IMR-90 (cell line): ENCODE data around the gene ABCC4. TPM values are rescaled to one million over a fixed set of nuclear protein-coding genes. Genes with fewer than 3 reads are reported as not detected.

Experiments
- ATAC-seq: fragments of 200-7000 bp; cut with Tn5 transposase; 2 replicates; pipeline ENCODE4 v1.9.1; 2020; ENCODE audit warnings: low read depth, mild to moderate bottlenecking, moderate library complexity
- BruUV-seq: library from RNA; stranded (reverse); fragments of 400-500 nt; replicated peaks from 2 replicates; lab custom pipeline; 2021; lab: Mats Ljungman, UMichigan
- CTCF ChIA-PET: fragments of 300-600 bp; formaldehyde crosslinking; extraction: SDS; loops from one replicate; lab custom pipeline; 2021; ENCODE audit warnings: antibody characterized with exemption; lab: Yijun Ruan, JAX
- POLR2A ChIA-PET: fragments of 300-600 bp; sonication (Branson Sonifier 250); formaldehyde crosslinking; loops from one replicate; lab custom pipeline; 2022; ENCODE audit warnings: antibody characterized with exemption; ENCODE audit not compliant: unreplicated experiment; lab: Charles Lee
- DNase-seq: peaks from one replicate; pipeline ENCODE4 v3.0.0; 2013
- H2AFZ ChIP-seq: replicated peaks from 2 replicates; pipeline ENCODE3; 2013; ENCODE audit warnings: low read length, mild to moderate bottlenecking; ENCODE audit not compliant: poor library complexity
- H2AK5ac ChIP-seq: 2 replicates; pipeline ENCODE4 v1.6.1; 2013; ENCODE audit warnings: low read depth, low read length, inconsistent platforms
- H2AK9ac ChIP-seq: replicated peaks from 2 replicates; pipeline ENCODE3; 2013; ENCODE audit warnings: mild to moderate bottlenecking, low read depth, low read length, moderate library complexity; ENCODE audit not compliant: poor library complexity
- H2BK120ac ChIP-seq: 2 replicates; pipeline ENCODE4 v1.6.1; 2013; ENCODE audit warnings: low read depth, low read length, inconsistent platforms
- H2BK15ac ChIP-seq: 3 replicates; pipeline ENCODE4 v1.6.1; 2013; ENCODE audit warnings: low read depth, low read length, inconsistent platforms
- H2BK20ac ChIP-seq: 2 replicates; pipeline ENCODE4 v1.6.1; 2013; ENCODE audit warnings: low read depth, mild to moderate bottlenecking, inconsistent platforms, low read length, moderate library complexity
- H2BK5ac ChIP-seq: 2 replicates; pipeline ENCODE4 v1.6.1; 2013; ENCODE audit warnings: mild to moderate bottlenecking, low read depth, low read length, inconsistent platforms; ENCODE audit not compliant: poor library complexity, severe bottlenecking
- H3K14ac ChIP-seq: replicated peaks from 2 replicates; pipeline ENCODE4 v1.6.1; 2013; ENCODE audit warnings: low read depth, low read length, inconsistent platforms
- H3K18ac ChIP-seq: 2 replicates; pipeline ENCODE4 v1.6.1; 2013; ENCODE audit warnings: low read depth, low read length, control low read depth
- H3K23ac ChIP-seq: 2 replicates; pipeline ENCODE4 v1.6.1; 2013; ENCODE audit warnings: low read depth, low read length, inconsistent platforms
- H3K27ac ChIP-seq: 2 replicates; pipeline ENCODE4 v1.5.1; 2013; ENCODE audit warnings: mild to moderate bottlenecking, control low read depth, low read length; ENCODE audit not compliant: insufficient read depth
- H3K27me3 ChIP-seq: 2 replicates; pipeline ENCODE4 v1.6.1; 2013; ENCODE audit warnings: low read length; ENCODE audit not compliant: control insufficient read depth, insufficient read depth
- H3K36me3 ChIP-seq: 2 replicates; pipeline ENCODE4 v1.6.1; 2013; ENCODE audit warnings: low read length, mixed read lengths; ENCODE audit not compliant: control insufficient read depth, insufficient read depth
- H3K4ac ChIP-seq: 2 replicates; pipeline ENCODE4 v1.6.1; 2013; ENCODE audit warnings: low read depth, low read length, inconsistent platforms
- H3K4me1 ChIP-seq: 2 replicates; pipeline ENCODE4 v1.6.1; 2013; ENCODE audit warnings: low read length, mixed read lengths; ENCODE audit not compliant: control insufficient read depth, insufficient read depth
- H3K4me2 ChIP-seq: 2 replicates; pipeline ENCODE4 v1.6.1; 2013; ENCODE audit warnings: low read depth, mild to moderate bottlenecking, control low read depth, low read length, moderate library complexity
- H3K4me3 ChIP-seq: 2 replicates; pipeline ENCODE4 v1.5.1; 2013; ENCODE audit warnings: low read depth, mild to moderate bottlenecking, control low read depth, low read length, moderate library complexity; ENCODE audit not compliant: insufficient read depth
- H3K56ac ChIP-seq: 2 replicates; pipeline ENCODE4 v1.6.1; 2013; ENCODE audit warnings: low read length, inconsistent platforms; ENCODE audit not compliant: insufficient read depth; ENCODE audit errors: extremely low read depth
- H3K79me1 ChIP-seq, 2 experiments: 2 replicates each; pipeline ENCODE4 v1.6.1; 2013; ENCODE audit warnings: low read length in 2 of 2, inconsistent platforms in 1 of 2, low read depth in 1 of 2
- H3K9ac ChIP-seq: 2 replicates; pipeline ENCODE4 v1.6.1; 2013; ENCODE audit warnings: low read depth, low read length, control low read depth
- H3K9me1 ChIP-seq: 2 replicates; pipeline ENCODE4 v1.6.1; 2013; ENCODE audit warnings: low read length, inconsistent platforms; ENCODE audit not compliant: insufficient read depth
- H3K9me3 ChIP-seq: 2 replicates; pipeline ENCODE4 v1.6.1; 2013; ENCODE audit warnings: low read length; ENCODE audit not compliant: control insufficient read depth, insufficient read depth
- H4K20me1 ChIP-seq: 2 replicates; pipeline ENCODE4 v1.6.1; 2013; ENCODE audit warnings: low read length, inconsistent platforms; ENCODE audit not compliant: insufficient read depth
- H4K5ac ChIP-seq: 2 replicates; pipeline ENCODE4 v1.6.1; 2013; ENCODE audit warnings: mild to moderate bottlenecking, low read depth, low read length, control low read depth
- H4K8ac ChIP-seq, 2 experiments: 2 replicates each; pipeline ENCODE4 v1.6.1; 2013; ENCODE audit warnings: low read depth in 2 of 2, low read length in 2 of 2, control low read depth in 1 of 2, inconsistent platforms in 1 of 2
- H4K91ac ChIP-seq: 2 replicates; pipeline ENCODE4 v1.6.1; 2013; ENCODE audit warnings: low read depth, low read length, inconsistent platforms; ENCODE audit not compliant: insufficient read depth
- BHLHE40 ChIP-seq: fragments of 150-350 bp; IDR thresholded peaks from 2 replicates; pipeline ENCODE4 v1.6.1; 2016; ENCODE audit warnings: mild to moderate bottlenecking, low read depth, low read length
- MXI1 ChIP-seq: IDR thresholded peaks from 2 replicates; pipeline ENCODE4 v1.6.1; 2012; ENCODE audit warnings: low read depth, mild to moderate bottlenecking, low read length, moderate library complexity, borderline replicate concordance
- RAD21 ChIP-seq: IDR thresholded peaks from 2 replicates; pipeline ENCODE4 v1.6.1; 2012; ENCODE audit warnings: low read length, improper control_type of control experiment
- WGBS, 2 experiments: methylation state at CpG; one replicate each; pipeline versions ENCODE4 v1.1.5 to v1.1.7; 2013; ENCODE audit warnings: missing lambda C conversion rate in 2 of 2; ENCODE audit not compliant: insufficient read length in 1 of 2; ENCODE audit errors: extremely low coverage in 2 of 2; 5-methylcytosine and 5-hydroxymethylcytosine counted together
- dilution Hi-C: fragments of 300-500 bp; cut with HindIII; formaldehyde crosslinking; loops from one replicate; pipeline ENCODE4 v1.14.3; 2018; ENCODE audit warnings: low sequenced_read_pairs; ENCODE audit not compliant: unreplicated experiment
- in situ Hi-C: fragments of 300-500 bp; cut with MboI; formaldehyde crosslinking; loops from 3 replicates; pipeline ENCODE4 v1.14.3; 2019; ENCODE audit warnings: low sequenced_read_pairs, inconsistent platforms, mixed read lengths
- intact Hi-C: fragments of 100-400 bp; cut with micrococcal nuclease; formaldehyde crosslinking; loops from 2 replicates; pipeline ENCODE4 v1.10.0; 2022
- polyA plus RNA-seq, 3 experiments: library from polyadenylated mRNA; depleted of rRNA; stranded (reverse); fragments of >200 nt; gene quantifications; 2 replicates each; pipeline ENCODE4 v1.2.3, GENCODE V29; 2012; ENCODE audit warnings: low replicate concordance in 1 of 3
- total RNA-seq: library from RNA; depleted of rRNA; stranded (reverse); fragments of >200 nt; gene quantifications from 2 replicates; pipeline ENCODE4 v1.2.3, GENCODE V29; 2012

The ABCC4 gene
- total and polyA plus RNA-seq, 2 of the 4 experiments (the other 2 are of a cell fraction): 16.6 to 41.4 TPM

DNA sequence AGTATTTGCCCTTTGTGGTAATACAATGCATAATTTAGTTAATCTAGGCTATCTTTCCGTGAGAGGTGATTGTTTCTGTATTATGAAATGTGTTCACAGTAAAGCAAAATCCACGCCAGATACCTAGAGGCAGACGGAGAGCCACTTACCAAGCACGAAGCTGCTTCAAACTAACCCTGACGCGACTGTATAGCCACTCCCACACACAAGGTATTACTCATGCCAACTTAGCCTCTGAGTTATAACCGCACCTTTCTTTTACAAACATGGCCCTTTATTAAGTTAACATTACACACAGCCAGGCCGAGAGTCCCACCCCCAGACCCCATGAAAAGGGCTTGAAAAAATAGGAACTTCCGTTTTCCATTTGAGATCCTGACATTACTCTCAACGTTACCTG is 185.7 kb downstream of the ABCC4 start:
- Histone ChIP-seq H3K18ac (no peak overlapping the region), H3K4ac (no peak overlapping the region), H3K36me3 (peaks cover 34% of the 10 kb centered on the region), H2BK5ac (no peak overlapping the region), H4K8ac (no peak overlapping the region), H2AK5ac (no peak overlapping the region), H4K91ac (no peak overlapping the region), H3K4me3 (no peak overlapping the region), H3K9ac (no peak overlapping the region), H3K9me1 (peaks cover 4% of the 10 kb centered on the region; the same call in 1 of the 2 replicates), H3K23ac (no peak overlapping the region), H2BK120ac (no peak overlapping the region), H4K5ac (no peak overlapping the region), H4K20me1 (0 out of 2 replicates have a peak, but pooled peaks cover 6% of the 10 kb centered on the region), H2AK9ac (no peak overlapping the region), H3K27me3 (no peaks in the 10 kb centered on the region), H3K56ac (no peak overlapping the region), H3K27ac (no peak overlapping the region), H3K4me1 (no peaks in the 10 kb centered on the region), H3K79me1 (peaks cover 6 to 20% of the 10 kb centered on the region in 2 experiments; a peak in 3 of 4 replicates), H3K14ac (no peak overlapping the region), H2BK20ac (no peak overlapping the region), H3K9me3 (no peaks in the 10 kb centered on the region), H3K4me2 (no peak overlapping the region), H2AFZ (no peak overlapping the region), H2BK15ac (no peak overlapping the region)
- dilution Hi-C loops: no loop called here
- 100% methylated on average over 1 of the region's 10 CpGs; no CpG with 5 or more reads in 1 of the 2 experiments for WGBS, 2 experiments
- no TSS peak for BruUV-seq
- TF ChIP-seq RAD21 (no peak), BHLHE40 (no peak), MXI1 (no peak)
- POLR2A ChIA-PET: no interaction called here
- CTCF ChIA-PET: no interaction called here
- intact Hi-C loops: no loop called here
- no peak for DNase-seq
- no peak for ATAC-seq
- in situ Hi-C loops: no loop called here
